Stimulated activated CD4-positive, alpha-beta T cell treated with anti-CD3 and anti-CD28 coated beads, Interleukin-2, amount 100 ng/mL, for 48 hours (primary cell): ENCODE measurements around the gene RAD51B.

Experiments
- DNase-seq, 2 donors: peaks; one replicate each; pipeline ENCODE4 v3.0.0-alpha.2; 2020

The RAD51B gene

GRCh38 chr14:68401317-68401716 lies 581.7 kb downstream of the RAD51B start:
- no peak for DNase-seq

- DNase-seq = no peak
Measured at GRCh38 chr14:68401855-68402254, 582.3 kb downstream of the RAD51B start.

GRCh38 chr14:68402525-68403101 lies 583.0 kb downstream of the RAD51B start:
- DNase-seq = no peak

- no peak for DNase-seq
Measured at GRCh38 chr14:68403191-68404145, 583.9 kb downstream of the RAD51B start.

- no peak for DNase-seq
Measured at GRCh38 chr14:68404146-68404527, 584.6 kb downstream of the RAD51B start.

- DNase-seq = no peak
Measured at GRCh38 chr14:68404652-68405183, 585.1 kb downstream of the RAD51B start.

- DNase-seq = no peak
Measured at GRCh38 chr14:68405961-68406360, 586.4 kb downstream of the RAD51B start.

- DNase-seq = no peak
Measured at GRCh38 chr14:68407285-68407684, 587.7 kb downstream of the RAD51B start.

- no peak for DNase-seq
Measured at GRCh38 chr14:68407825-68408224, 588.2 kb downstream of the RAD51B start.

- DNase-seq = no peak
Measured at GRCh38 chr14:68408680-68409079, 589.1 kb downstream of the RAD51B start.

- DNase-seq = no peak
Measured at GRCh38 chr14:68409387-68409786, 589.8 kb downstream of the RAD51B start.

GRCh38 chr14:68412505-68413465 lies 593.2 kb downstream of the RAD51B start:
- no peak for DNase-seq

- DNase-seq = no peak
Measured at GRCh38 chr14:68413509-68413908, 593.9 kb downstream of the RAD51B start.

GRCh38 chr14:68414121-68414520 lies 594.5 kb downstream of the RAD51B start:
- no peak for DNase-seq

- DNase-seq = no peak
Measured at GRCh38 chr14:68416171-68416570, 596.6 kb downstream of the RAD51B start.

- DNase-seq = no peak
Measured at GRCh38 chr14:68417009-68417650, 597.6 kb downstream of the RAD51B start.

GRCh38 chr14:68418174-68419118 lies 598.9 kb downstream of the RAD51B start:
- no peak for DNase-seq

GRCh38 chr14:68420350-68420749 lies 600.8 kb downstream of the RAD51B start:
- DNase-seq = no peak

GRCh38 chr14:68421116-68421515 lies 601.5 kb downstream of the RAD51B start:
- no peak for DNase-seq

- no peak for DNase-seq
Measured at GRCh38 chr14:68423686-68424085, 604.1 kb downstream of the RAD51B start.
